K562 (cell line): ENCODE results near the gene NR2F6. TPM values are rescaled to one million over a fixed set of nuclear protein-coding genes. Genes with fewer than 3 reads are reported as not detected.

ENCODE experiments used
- CHAMP1 ChIP-seq: fragments of 450-650 bp; IDR thresholded peaks from 2 replicates; pipeline ENCODE4 v1.6.1; 2016; ENCODE audit warnings: mild to moderate bottlenecking
- NFYB ChIP-seq: IDR thresholded peaks from 2 replicates; pipeline ENCODE4 v1.6.1; 2011; ENCODE audit warnings: mild to moderate bottlenecking, moderate library complexity; ENCODE audit not compliant: insufficient read length; ENCODE audit errors: extremely low read depth
- POLR2H ChIP-seq: IDR thresholded peaks from 2 replicates; pipeline ENCODE4 v1.6.1; 2016; ENCODE audit warnings: missing genetic modification characterization, low read depth, mild to moderate bottlenecking, control low read depth, missing compliant biosample characterization, moderate library complexity
- THAP12 ChIP-seq: fragments of 250-450 bp; sonication (Bioruptor Pico); IDR thresholded peaks from 2 replicates; pipeline ENCODE4 v1.9.0; 2021; ENCODE audit warnings: mild to moderate bottlenecking, inconsistent platforms
- XRCC3 ChIP-seq: fragments of 450-650 bp; IDR thresholded peaks from 2 replicates; pipeline ENCODE4 v1.6.1; 2017; ENCODE audit warnings: mild to moderate bottlenecking, moderate library complexity
- ZBTB40 ChIP-seq, 2 experiments: fragments of 450-650 bp in 1 of 2; sonication (generic) in 1 of 2; formaldehyde crosslinking in 1 of 2; IDR thresholded peaks; 2 replicates each; pipeline versions ENCODE4 v1.7.1 to v1.9.0; 2016 to 2022; ENCODE audit warnings: inconsistent platforms in 1 of 2, mild to moderate bottlenecking in 1 of 2, missing genetic modification reagents in 1 of 2
- ZNF311 ChIP-seq: fragments of 250-450 bp; sonication (Bioruptor Pico); IDR thresholded peaks from 2 replicates; pipeline ENCODE4 v1.4.0; 2020; ENCODE audit warnings: mild to moderate bottlenecking, moderate library complexity
- ZNF639 ChIP-seq, 2 experiments: fragments of 200-800 bp in 1 of 2; sonication (Bioruptor generic) in 1 of 2; sonication (generic) in 1 of 2; formaldehyde crosslinking in 1 of 2; IDR thresholded peaks in 1 of 2; conservative IDR thresholded peaks in 1 of 2; 2 replicates each; pipeline versions ENCODE4 v1.5.0 to v1.6.1; 2016 to 2020; ENCODE audit warnings: missing compliant biosample characterization in 1 of 2, missing genetic modification characterization in 1 of 2, missing genetic modification reagents in 1 of 2
- ZZZ3 ChIP-seq: fragments of 450-650 bp; IDR thresholded peaks from 2 replicates; pipeline ENCODE4 v1.6.1; 2016; ENCODE audit warnings: antibody characterized with exemption, mild to moderate bottlenecking, moderate library complexity
- polyA plus RNA-seq, 8 experiments: library from polyadenylated mRNA; depleted of rRNA in 4 of 8; stranded (reverse) in 5 of 8; unstranded in 3 of 8; fragments of >200 nt; fragmentation: Nextera tagmentation in 2 of 8; fragmentation: Illumina TruSeq in 1 of 8; extraction: Ambion mirVana in 2 of 8; extraction: Trizol in 1 of 8; gene quantifications; 2 replicates each; pipeline versions ENCODE4 v1.2.1 to v1.2.3, GENCODE V29; 2011 to 2014; ENCODE audit warnings: inconsistent platforms in 1 of 8, missing spikeins in 1 of 8
- total RNA-seq, 7 experiments: library from RNA; depleted of rRNA in 6 of 7; stranded (reverse); fragments of >200 nt in 6 of 7; fragmentation: Illumina TruSeq in 2 of 7; extraction: Trizol in 2 of 7; gene quantifications; 2 replicates each; pipeline versions ENCODE4 v1.2.1 to v1.2.3, GENCODE V29; 2011 to 2021; ENCODE audit warnings: low replicate concordance in 1 of 7

Gene NR2F6
- total and polyA plus RNA-seq, 9 of the 15 experiments (the other 6 are each of a cell fraction or from before 2014, with no cell fraction given), result 0.76 to 97.5 (median 18.8) TPM

GRCh38 chr19:17266975-17267788 lies 21.5 kb upstream of the NR2F6 start, which contains the start of gene BABAM1 (continued):
- TF ChIP-seq ZBTB40 (IDR thresholded peaks at IDR 0.05) (peak; percentile 95), ZBTB40 (CRISPR knock-in tag; IDR thresholded peaks at IDR 0.05) (no peak), ZZZ3 (no peak), XRCC3 (no peak), POLR2H (tag) (peak; percentile 64; the same call in 1 of the 2 replicates), CHAMP1 (no peak), ZNF311 (CRISPR knock-in tag) (peak; percentile 68; the same call in 1 of the 2 replicates), THAP12 (CRISPR knock-in tag) (0 out of 2 replicates have a peak, but pooled peaks have one; percentile 53), NFYB (peak; percentile 96), ZNF639 (CRISPR knock-in tag; conservative IDR thresholded peaks at IDR 0.05 in 1 of 2, IDR thresholded peaks at IDR 0.05 in 1 of 2) (peak in 1 of 2 experiments; percentile 99; a peak in 2 of 4 replicates)
